ENCODE measurements around the gene NEIL1.
"Not testable (repeated sequence)": the region's sequence is repeated elsewhere in the genome, so short reads cannot be mapped to it uniquely, and the experiment has no call there.

The NEIL1 gene

DNA sequence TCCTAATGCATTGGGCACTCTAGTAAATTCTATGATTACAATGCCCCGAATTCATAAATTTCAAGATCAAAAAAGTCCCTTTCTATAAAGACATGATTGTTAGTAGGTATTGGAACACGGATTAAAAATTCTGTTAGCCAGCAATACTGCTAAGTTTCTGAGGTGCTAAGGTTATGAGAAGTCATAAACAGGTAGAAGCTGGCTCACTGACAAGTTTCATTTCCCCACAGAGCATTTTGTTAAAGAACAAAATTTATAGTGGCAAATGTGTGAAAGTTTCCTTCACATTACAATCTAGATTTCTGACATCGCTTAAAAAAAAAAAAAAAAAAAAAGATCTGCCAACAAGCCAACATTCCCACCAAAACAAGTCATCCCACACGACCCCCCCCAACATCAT lies 33.9 kb downstream of the NEIL1 start:
- no peak for DNase-seq (ENCODE audit: low spot score)

GRCh38 chr15:75383986-75384385 lies 37.1 kb downstream of the NEIL1 start:
- not testable (repeated sequence) for DNase-seq (ENCODE audit: low spot score)

DNA sequence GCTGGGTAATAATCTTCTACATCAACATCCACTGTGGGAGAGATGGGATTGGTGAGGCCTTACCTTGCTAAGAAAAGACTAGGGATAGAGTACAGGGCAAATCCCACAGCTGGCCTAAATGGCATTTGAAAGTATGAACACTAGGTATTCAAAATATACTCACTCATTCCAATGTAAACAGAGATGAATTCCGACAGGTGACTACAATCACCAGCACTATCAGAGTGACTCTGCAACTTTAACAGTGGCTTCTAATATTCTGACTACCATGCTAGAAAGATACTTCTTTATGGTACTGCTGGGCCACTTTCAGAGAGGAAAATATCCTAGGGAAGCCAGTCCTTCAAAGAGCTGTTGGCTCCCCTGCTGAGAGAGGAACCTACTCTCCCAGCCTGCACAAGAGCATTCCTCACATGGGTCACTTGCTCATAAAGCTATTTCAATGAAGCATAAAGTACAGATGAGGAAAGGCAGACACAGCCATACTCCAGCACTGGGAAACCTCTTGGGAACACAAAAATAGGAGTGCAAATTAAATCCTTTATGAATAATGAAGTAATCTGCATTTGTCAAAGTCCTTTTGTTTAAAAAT lies 43.0 kb downstream of the NEIL1 start:
- no peak for DNase-seq (ENCODE audit: low spot score)

DNA sequence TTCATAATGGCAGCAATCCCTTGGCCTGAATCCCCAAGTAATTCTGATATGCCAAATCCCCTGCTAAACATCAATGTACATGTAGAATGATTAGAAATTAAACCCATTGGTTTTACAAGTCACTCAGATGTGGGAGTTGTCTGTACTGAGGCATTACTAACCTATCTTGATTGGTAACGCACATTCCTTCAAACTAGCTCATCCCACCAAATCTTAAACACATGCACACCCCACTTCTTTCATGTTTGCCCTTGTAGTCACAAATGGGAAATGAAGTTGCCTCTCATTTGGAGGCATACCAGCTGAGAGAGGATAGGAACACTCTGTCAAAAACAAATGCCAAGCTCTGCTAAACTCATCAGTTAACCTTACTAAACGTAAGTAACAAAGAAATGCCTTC lies 50.7 kb downstream of the NEIL1 start:
- DNase-seq (ENCODE audit: low spot score): peak; percentile 16

- DNase-seq (ENCODE audit: low spot score): no peak
Observed at GRCh38 chr15:75403892-75404291, 57.1 kb downstream of the NEIL1 start.
